Measurements from ENCODE around the gene ADCY7. TPM values are rescaled to one million over a fixed set of nuclear protein-coding genes. Genes with fewer than 3 reads are reported as not detected.

Gene ADCY7
- total RNA-seq, 1 donor from 2014 or later = 30.3 TPM

- Histone ChIP-seq H3K9ac (ENCODE audit: low read length) (peak overlapping the region; percentile 23), H4K20me1 (ENCODE audit: insufficient read depth, low read length) (no peaks in the 10 kb centered on the region), H3K79me2 (ENCODE audit: insufficient read depth, low read length) (no peaks in the 10 kb centered on the region), H3K9me3 (ENCODE audit: insufficient read depth, low read depth, low read length) (no peaks in the 10 kb centered on the region), H2AFZ (ENCODE audit: low read depth, low read length) (peak overlapping the region; percentile 31), H3K36me3 (ENCODE audit: insufficient read depth, low read length) (no peaks in the 10 kb centered on the region), H3K27me3 (ENCODE audit: insufficient read depth, low read length) (peaks cover 7% of the 10 kb centered on the region), H3K4me1 (ENCODE audit: insufficient read depth, low read length) (peaks cover 21% of the 10 kb centered on the region), H3K27ac (ENCODE audit: low read depth, low read length) (no peak overlapping the region), H3K4me3 (ENCODE audit: insufficient read depth, low read depth, low read length) (peak overlapping the region; percentile 56), H3K4me2 (ENCODE audit: low read length) (peak overlapping the region; percentile 91)
- peak overlapping the region; percentile 82 for H3K4me3 Mint-ChIP-seq (ENCODE audit: unreplicated experiment)
- H3K27ac Mint-ChIP-seq (ENCODE audit: unreplicated experiment) = peak overlapping the region; percentile 3
- no peaks in the 10 kb centered on the region for H3K27me3 Mint-ChIP-seq (ENCODE audit: low read depth, unreplicated experiment)
- no peaks in the 10 kb centered on the region for H3K9me3 Mint-ChIP-seq (ENCODE audit: unreplicated experiment)
- no peak for DNase-seq (ENCODE audit: low read depth)
- FAIRE-seq = no peak
- TF ChIP-seq EZH2 (IDR thresholded peaks at IDR 0.05; ENCODE audit: insufficient read depth, low read length) (no peak), CTCF (IDR thresholded peaks at IDR 0.05; ENCODE audit: insufficient read depth, low read depth, low read length) (no peak)
- peaks cover 4% of the 10 kb centered on the region for H3K36me3 Mint-ChIP-seq (ENCODE audit: low read depth, unreplicated experiment)
- H3K4me1 Mint-ChIP-seq (ENCODE audit: low read depth, unreplicated experiment) = peaks cover 10% of the 10 kb centered on the region
These were observed 21.6 kb upstream of the ADCY7 start for GRCh38 chr16:50244504-50245416.

- no peaks in the 10 kb centered on the region for H3K9me3 ChIP-seq (ENCODE audit: insufficient read depth, low read depth, low read length)
- H3K4me1 ChIP-seq (ENCODE audit: insufficient read depth, low read length) = peaks cover 21% of the 10 kb centered on the region
- DNase-seq (ENCODE audit: low read depth) (peak; percentile 47), FAIRE-seq (no peak)
- peak overlapping the region; percentile 82 for H3K4me3 Mint-ChIP-seq (ENCODE audit: unreplicated experiment)
- H3K27ac Mint-ChIP-seq (ENCODE audit: unreplicated experiment) = peak overlapping the region; percentile 34
- H3K36me3 ChIP-seq (ENCODE audit: insufficient read depth, low read length) = no peaks in the 10 kb centered on the region
- H3K9me3 Mint-ChIP-seq (ENCODE audit: unreplicated experiment) = no peaks in the 10 kb centered on the region
- peak overlapping the region; percentile 69 for H3K9ac ChIP-seq (ENCODE audit: low read length)
- H3K27ac ChIP-seq (ENCODE audit: low read depth, low read length) = peak overlapping the region; percentile 30
- peaks cover 4% of the 10 kb centered on the region for H3K36me3 Mint-ChIP-seq (ENCODE audit: low read depth, unreplicated experiment)
- peak overlapping the region; percentile 87 for H2AFZ ChIP-seq (ENCODE audit: low read depth, low read length)
- peak overlapping the region; percentile 57 for H3K4me3 ChIP-seq (ENCODE audit: insufficient read depth, low read depth, low read length)
- no peaks in the 10 kb centered on the region for H3K27me3 Mint-ChIP-seq (ENCODE audit: low read depth, unreplicated experiment)
- peak overlapping the region; percentile 91 for H3K4me2 ChIP-seq (ENCODE audit: low read length)
- H3K79me2 ChIP-seq (ENCODE audit: insufficient read depth, low read length) = no peaks in the 10 kb centered on the region
- peaks cover 10% of the 10 kb centered on the region for H3K4me1 Mint-ChIP-seq (ENCODE audit: low read depth, unreplicated experiment)
- TF ChIP-seq CTCF (IDR thresholded peaks at IDR 0.05; ENCODE audit: insufficient read depth, low read depth, low read length) (no peak), EZH2 (IDR thresholded peaks at IDR 0.05; ENCODE audit: insufficient read depth, low read length) (no peak)
- no peaks in the 10 kb centered on the region for H4K20me1 ChIP-seq (ENCODE audit: insufficient read depth, low read length)
- H3K27me3 ChIP-seq (ENCODE audit: insufficient read depth, low read length) = peaks cover 3% of the 10 kb centered on the region
These were observed 20.7 kb upstream of the ADCY7 start for GRCh38 chr16:50245417-50246298.
